Suprapubic skin (tissue), 4 donors: ENCODE results near the gene CLMP.

ENCODE experiments used
- POLR2A ChIP-seq, 2 donors: fragments of 450-650 bp; IDR thresholded peaks; one replicate each; pipeline ENCODE4 v1.6.1; 2017; ENCODE audit warnings: antibody characterized with exemption in 2 of 2, mild to moderate bottlenecking in 2 of 2, moderate library complexity in 2 of 2
- POLR2AphosphoS5 ChIP-seq, 3 donors: sonication (generic); formaldehyde crosslinking; IDR thresholded peaks; one replicate each; pipeline ENCODE4 v1.6.1; 2017; ENCODE audit warnings: antibody characterized with exemption in 3 of 3
- TF ChIP-seq, protein P1 (sequence below), 2 donors: fragments of 200-600 bp in 1 of 2; fragments of 450-650 bp in 1 of 2; sonication (generic) in 1 of 2; IDR thresholded peaks; one replicate each; pipeline ENCODE4 v1.5.1; 2016 to 2019; ENCODE audit warnings: antibody characterized with exemption in 2 of 2, mild to moderate bottlenecking in 1 of 2, moderate library complexity in 1 of 2

DNA sequence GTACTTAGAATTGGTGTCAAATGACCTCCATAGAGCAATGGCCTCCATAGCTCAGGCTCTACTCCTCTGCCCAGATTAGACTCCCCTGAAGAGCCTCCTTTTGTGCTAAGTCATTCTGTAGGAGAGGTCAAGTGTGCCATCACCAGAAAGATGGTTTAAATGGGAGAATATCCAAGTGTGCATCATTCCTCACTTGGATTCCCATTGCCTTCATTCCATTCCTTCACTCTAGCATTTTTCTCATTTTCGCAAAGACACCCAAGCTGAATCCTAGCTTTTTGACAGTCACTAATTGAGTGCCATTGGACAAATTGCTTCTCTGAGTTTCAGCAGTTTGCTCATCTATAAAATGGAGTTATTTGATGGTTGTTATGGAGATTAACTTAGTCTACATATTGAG lies 16.9 kb downstream of the CLMP start:
- TF ChIP-seq, protein P1, sequence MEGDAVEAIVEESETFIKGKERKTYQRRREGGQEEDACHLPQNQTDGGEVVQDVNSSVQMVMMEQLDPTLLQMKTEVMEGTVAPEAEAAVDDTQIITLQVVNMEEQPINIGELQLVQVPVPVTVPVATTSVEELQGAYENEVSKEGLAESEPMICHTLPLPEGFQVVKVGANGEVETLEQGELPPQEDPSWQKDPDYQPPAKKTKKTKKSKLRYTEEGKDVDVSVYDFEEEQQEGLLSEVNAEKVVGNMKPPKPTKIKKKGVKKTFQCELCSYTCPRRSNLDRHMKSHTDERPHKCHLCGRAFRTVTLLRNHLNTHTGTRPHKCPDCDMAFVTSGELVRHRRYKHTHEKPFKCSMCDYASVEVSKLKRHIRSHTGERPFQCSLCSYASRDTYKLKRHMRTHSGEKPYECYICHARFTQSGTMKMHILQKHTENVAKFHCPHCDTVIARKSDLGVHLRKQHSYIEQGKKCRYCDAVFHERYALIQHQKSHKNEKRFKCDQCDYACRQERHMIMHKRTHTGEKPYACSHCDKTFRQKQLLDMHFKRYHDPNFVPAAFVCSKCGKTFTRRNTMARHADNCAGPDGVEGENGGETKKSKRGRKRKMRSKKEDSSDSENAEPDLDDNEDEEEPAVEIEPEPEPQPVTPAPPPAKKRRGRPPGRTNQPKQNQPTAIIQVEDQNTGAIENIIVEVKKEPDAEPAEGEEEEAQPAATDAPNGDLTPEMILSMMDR (IDR thresholded peaks at IDR 0.05), result no peak
- TF ChIP-seq POLR2A (IDR thresholded peaks at IDR 0.05) (no peak), POLR2AphosphoS5 (IDR thresholded peaks at IDR 0.05) (no peak)
